Lower leg skin (tissue), 4 donors: ENCODE data around the gene JMY. TPM values are rescaled to one million over a fixed set of nuclear protein-coding genes. Genes with fewer than 3 reads are reported as not detected.

Experiments used
- DNase-seq, 2 donors: peaks; one replicate each; pipeline ENCODE4 v3.0.0-alpha.2; 2019; ENCODE audit warnings: low spot score in 2 of 2
- H3K4me3 ChIP-seq: fragments of 200-600 bp; sonication (generic); 2 replicates; pipeline ENCODE4 v1.5.1; 2017; ENCODE audit warnings: mild to moderate bottlenecking, low read depth; ENCODE audit not compliant: poor library complexity, severe bottlenecking
- POLR2A ChIP-seq, 2 donors: fragments of 450-650 bp; IDR thresholded peaks; one replicate each; pipeline ENCODE4 v1.6.1; 2016 to 2017; ENCODE audit warnings: antibody characterized with exemption in 2 of 2, mild to moderate bottlenecking in 1 of 2, moderate library complexity in 1 of 2
- WGBS, 2 donors: methylation state at CpG; one replicate each; pipeline ENCODE4 v1.1.5; 2018; 5-methylcytosine and 5-hydroxymethylcytosine counted together
- intact Hi-C: fragments of 100-400 bp; cut with DNase I; formaldehyde crosslinking; loops from one replicate; pipeline ENCODE4 v1.15.0; 2023; ENCODE audit warnings: low total_unique reads
- total RNA-seq, 4 donors: library from RNA; depleted of rRNA; stranded (reverse); fragments of >200 nt; gene quantifications; one replicate each; pipeline ENCODE4 v1.1.0, GENCODE V29; 2016
- TF ChIP-seq, protein P1 (sequence below), 3 donors: fragments of 450-650 bp; IDR thresholded peaks; one replicate each; pipeline ENCODE4 v1.5.1; 2016; ENCODE audit warnings: antibody characterized with exemption in 3 of 3, mild to moderate bottlenecking in 3 of 3, moderate library complexity in 2 of 3

JMY gene, protein sequence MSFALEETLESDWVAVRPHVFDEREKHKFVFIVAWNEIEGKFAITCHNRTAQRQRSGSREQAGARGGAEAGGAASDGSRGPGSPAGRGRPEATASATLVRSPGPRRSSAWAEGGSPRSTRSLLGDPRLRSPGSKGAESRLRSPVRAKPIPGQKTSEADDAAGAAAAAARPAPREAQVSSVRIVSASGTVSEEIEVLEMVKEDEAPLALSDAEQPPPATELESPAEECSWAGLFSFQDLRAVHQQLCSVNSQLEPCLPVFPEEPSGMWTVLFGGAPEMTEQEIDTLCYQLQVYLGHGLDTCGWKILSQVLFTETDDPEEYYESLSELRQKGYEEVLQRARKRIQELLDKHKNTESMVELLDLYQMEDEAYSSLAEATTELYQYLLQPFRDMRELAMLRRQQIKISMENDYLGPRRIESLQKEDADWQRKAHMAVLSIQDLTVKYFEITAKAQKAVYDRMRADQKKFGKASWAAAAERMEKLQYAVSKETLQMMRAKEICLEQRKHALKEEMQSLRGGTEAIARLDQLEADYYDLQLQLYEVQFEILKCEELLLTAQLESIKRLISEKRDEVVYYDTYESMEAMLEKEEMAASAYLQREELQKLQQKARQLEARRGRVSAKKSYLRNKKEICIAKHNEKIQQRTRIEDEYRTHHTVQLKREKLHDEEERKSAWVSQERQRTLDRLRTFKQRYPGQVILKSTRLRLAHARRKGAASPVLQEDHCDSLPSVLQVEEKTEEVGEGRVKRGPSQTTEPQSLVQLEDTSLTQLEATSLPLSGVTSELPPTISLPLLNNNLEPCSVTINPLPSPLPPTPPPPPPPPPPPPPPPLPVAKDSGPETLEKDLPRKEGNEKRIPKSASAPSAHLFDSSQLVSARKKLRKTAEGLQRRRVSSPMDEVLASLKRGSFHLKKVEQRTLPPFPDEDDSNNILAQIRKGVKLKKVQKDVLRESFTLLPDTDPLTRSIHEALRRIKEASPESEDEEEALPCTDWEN
- total RNA-seq, result 10 to 100 TPM; 25.6 to 38.8 (median 30.5) TPM

- TF ChIP-seq, protein P1, sequence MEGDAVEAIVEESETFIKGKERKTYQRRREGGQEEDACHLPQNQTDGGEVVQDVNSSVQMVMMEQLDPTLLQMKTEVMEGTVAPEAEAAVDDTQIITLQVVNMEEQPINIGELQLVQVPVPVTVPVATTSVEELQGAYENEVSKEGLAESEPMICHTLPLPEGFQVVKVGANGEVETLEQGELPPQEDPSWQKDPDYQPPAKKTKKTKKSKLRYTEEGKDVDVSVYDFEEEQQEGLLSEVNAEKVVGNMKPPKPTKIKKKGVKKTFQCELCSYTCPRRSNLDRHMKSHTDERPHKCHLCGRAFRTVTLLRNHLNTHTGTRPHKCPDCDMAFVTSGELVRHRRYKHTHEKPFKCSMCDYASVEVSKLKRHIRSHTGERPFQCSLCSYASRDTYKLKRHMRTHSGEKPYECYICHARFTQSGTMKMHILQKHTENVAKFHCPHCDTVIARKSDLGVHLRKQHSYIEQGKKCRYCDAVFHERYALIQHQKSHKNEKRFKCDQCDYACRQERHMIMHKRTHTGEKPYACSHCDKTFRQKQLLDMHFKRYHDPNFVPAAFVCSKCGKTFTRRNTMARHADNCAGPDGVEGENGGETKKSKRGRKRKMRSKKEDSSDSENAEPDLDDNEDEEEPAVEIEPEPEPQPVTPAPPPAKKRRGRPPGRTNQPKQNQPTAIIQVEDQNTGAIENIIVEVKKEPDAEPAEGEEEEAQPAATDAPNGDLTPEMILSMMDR (IDR thresholded peaks at IDR 0.05), result no peak
- peak in 1 of 2 donors; percentile 30 for TF ChIP-seq POLR2A (IDR thresholded peaks at IDR 0.05)
- peak; percentile 85 to 96 for DNase-seq
- intact Hi-C loops, result no loop called here
- H3K4me3 ChIP-seq, result peak within 1 kb of the TSS; percentile 80
- WGBS, 2 donors, result 0 to 1% methylated on average over 32 to 68 of the region's 83 CpGs
These were observed at the start of gene JMY for GRCh38 chr5:79235634-79236361. Gene JMY (plus strand): TSS chr5:79236131. CDS start chr5:79236651, 520 bp downstream.

DNA sequence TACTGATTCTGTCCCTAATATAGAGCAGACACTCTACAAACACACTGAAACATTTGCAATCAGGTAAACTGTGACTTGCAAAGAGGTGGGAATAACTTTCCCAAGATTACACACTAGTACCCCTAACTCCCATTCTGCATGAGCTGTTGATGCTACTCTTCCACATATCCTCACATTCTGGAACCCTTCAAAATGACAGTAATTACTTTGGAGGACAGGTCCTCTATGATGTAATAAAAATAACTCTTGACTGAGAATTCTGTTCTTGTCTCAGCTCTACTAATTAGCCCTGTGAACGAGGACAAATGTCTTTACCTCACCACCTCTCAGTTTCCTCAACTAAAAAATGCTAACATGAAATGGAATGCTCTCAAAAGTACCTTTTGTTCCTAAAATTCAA, 49.5 kb upstream of the JMY start:
- H3K4me3 ChIP-seq, result no peak overlapping the region
- whole genome bisulfite sequencing, 2 donors, result 76 to 86% methylated on average over 1 of the region's 1 CpG
- TF ChIP-seq, protein P1 (IDR thresholded peaks at IDR 0.05), result no peak
- no peak for TF ChIP-seq POLR2A (IDR thresholded peaks at IDR 0.05)
- no peak for DNase-seq
- intact Hi-C loops, result no loop called here

DNA sequence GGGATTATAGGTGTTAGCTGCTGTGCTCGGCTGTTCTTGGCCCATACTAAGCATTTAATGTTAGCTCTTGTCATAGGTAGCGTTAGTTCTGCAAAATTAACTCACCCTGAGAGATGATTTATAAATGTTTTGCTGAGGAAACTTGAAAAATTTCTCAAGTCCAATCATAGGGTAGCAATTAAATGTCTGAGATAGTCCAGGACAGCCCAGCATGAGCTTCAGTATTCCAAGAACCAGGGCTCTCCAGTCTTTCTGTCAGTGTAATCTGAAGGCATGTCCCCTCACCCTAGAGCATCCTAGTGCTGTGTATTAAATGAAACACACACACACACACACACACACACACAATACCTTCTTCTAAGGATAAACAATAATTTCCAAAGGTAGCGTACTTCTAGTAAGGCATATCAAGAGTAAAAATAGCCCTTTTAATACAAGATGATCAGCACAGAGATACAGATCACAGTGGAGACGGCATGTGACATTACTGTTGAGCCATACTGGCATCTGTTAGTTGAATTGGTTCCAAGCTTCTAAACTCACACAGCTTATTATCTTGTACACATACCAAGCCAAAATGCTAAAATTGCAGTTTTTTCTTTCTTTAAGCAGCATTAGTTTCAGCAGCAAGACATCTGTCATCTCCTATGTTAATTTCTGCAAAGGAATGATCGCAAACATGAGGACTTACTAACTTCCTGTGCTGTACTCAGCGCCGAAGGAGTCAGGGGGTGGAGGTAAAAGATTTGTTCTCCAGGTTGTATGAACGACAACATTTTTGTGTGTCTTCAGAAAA, 46.3 kb upstream of the JMY start:
- DNase-seq, result no peak
- TF ChIP-seq, protein P1 (IDR thresholded peaks at IDR 0.05), result no peak
- TF ChIP-seq POLR2A (IDR thresholded peaks at IDR 0.05), result no peak
- WGBS, 2 donors, result 45 to 56% methylated on average over 8 of the region's 8 CpGs
- intact Hi-C loops, result no loop called here
- no peak overlapping the region for H3K4me3 ChIP-seq

DNA sequence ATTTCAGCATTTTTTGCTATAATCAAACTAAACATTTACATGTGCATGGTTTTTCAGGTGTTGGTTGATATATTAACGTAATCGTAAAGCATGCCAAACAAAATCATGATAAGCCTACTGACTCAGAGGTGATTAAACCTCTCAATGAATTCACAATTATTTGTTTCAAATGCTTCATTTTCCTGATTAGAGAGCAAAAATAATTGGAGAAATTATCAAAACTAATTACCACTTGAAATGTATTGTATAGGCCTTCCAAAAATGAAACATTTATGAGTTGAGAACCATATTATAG, 45.7 kb upstream of the JMY start:
- intact Hi-C loops, result no loop called here
- DNase-seq, result no peak
- 58 to 61% methylated on average over 2 of the region's 2 CpGs for WGBS, 2 donors
- TF ChIP-seq, protein P1 (IDR thresholded peaks at IDR 0.05), result no peak
- TF ChIP-seq POLR2A (IDR thresholded peaks at IDR 0.05), result no peak
- H3K4me3 ChIP-seq, result no peak overlapping the region

GRCh38 chr5:79191457-79191856, 44.5 kb upstream of the JMY start:
- intact Hi-C loops, result no loop called here
- no peak for DNase-seq
- TF ChIP-seq, protein P1 (IDR thresholded peaks at IDR 0.05), result no peak
- no peak for TF ChIP-seq POLR2A (IDR thresholded peaks at IDR 0.05)
- H3K4me3 ChIP-seq, result no peak overlapping the region
- WGBS, 2 donors, result 87 to 92% methylated on average over 6 of the region's 6 CpGs
